ENCODE results near the gene GTF3C1. TPM values are rescaled to one million over a fixed set of nuclear protein-coding genes. Genes with fewer than 3 reads are reported as not detected.

GTF3C1 gene
- total and polyA plus RNA-seq, 2 donors (not counting 1 experiment from before 2014, with no cell fraction given): 31.2 to 49.6 TPM

GRCh38 chr16:27465483-27465879, 84.2 kb downstream of the GTF3C1 start:
- ChIA-PET POLR2A (no interaction called here), CTCF (no interaction called here)
- no peaks in the 10 kb centered on the region for H3K9me3 Mint-ChIP-seq (ENCODE audit: insufficient read depth)
- no peak for DNase-seq
- no peaks in the 10 kb centered on the region for H3K27me3 ChIP-seq (replicated peaks in 1 of 4; ENCODE audit: control extremely low read depth in 1 of 4, control insufficient read depth in 3 of 4, insufficient read depth in 4 of 4, low read length in 3 of 4)
- ATAC-seq (ENCODE audit: low read depth): no peak
- H3K4me1 ChIP-seq (ENCODE audit: control insufficient read depth in 2 of 2, insufficient read depth in 2 of 2, low read length in 2 of 2): no peaks in the 10 kb centered on the region
- H3K4me3 Mint-ChIP-seq: no peak overlapping the region
- H3K79me2 ChIP-seq (ENCODE audit: control insufficient read depth, insufficient read depth, low read length): no peaks in the 10 kb centered on the region
- intact Hi-C loops (cut with micrococcal nuclease): no loop called here
- no peak overlapping the region for H2AFZ ChIP-seq (ENCODE audit: insufficient read depth, low read depth, low read length, poor library complexity, severe bottlenecking)
- H3K9ac ChIP-seq (ENCODE audit: low read length): no peak overlapping the region
- H3K27ac ChIP-seq (ENCODE audit: low read length in 2 of 2): no peak overlapping the region
- H3K27me3 Mint-ChIP-seq: no peaks in the 10 kb centered on the region
- 97% methylated on average over 7 of the region's 8 CpGs for WGBS (ENCODE audit: insufficient coverage)
- no peak for TF ChIP-seq CTCF (IDR thresholded peaks at IDR 0.05)
- no peak for TF ChIP-seq EZH2 (IDR thresholded peaks at IDR 0.05; ENCODE audit: borderline replicate concordance, insufficient read depth, low read depth, low read length, poor library complexity, severe bottlenecking)
- H3K36me3 ChIP-seq (replicated peaks in 1 of 2; ENCODE audit: control extremely low read depth in 1 of 2, control insufficient read depth in 1 of 2, extremely low read depth in 1 of 2, insufficient read depth in 2 of 2, low read length in 1 of 2): peaks cover 0 to 70% of the 10 kb centered on the region in 2 experiments
- H3K4me2 ChIP-seq (replicated peaks; ENCODE audit: low read depth, low read length, poor library complexity, severe bottlenecking): no peak overlapping the region
- H4K20me1 ChIP-seq (ENCODE audit: control insufficient read depth, insufficient read depth, low read length, poor library complexity, severe bottlenecking): no peaks in the 10 kb centered on the region
- no peak overlapping the region for H3K4me3 ChIP-seq (ENCODE audit: control extremely low read depth in 1 of 5, extremely low read depth in 1 of 5, insufficient read depth in 1 of 5, low read depth in 2 of 5, low read length in 4 of 5)
- no peaks in the 10 kb centered on the region for H3K4me1 Mint-ChIP-seq
- H3K27ac Mint-ChIP-seq: no peak overlapping the region
- no peaks in the 10 kb centered on the region for H3K9me3 ChIP-seq (ENCODE audit: control extremely low read depth in 1 of 3, control insufficient read depth in 2 of 3, insufficient read depth in 1 of 3, low read length in 2 of 3)

- TF ChIP-seq CTCF (IDR thresholded peaks at IDR 0.05) (no peak), EZH2 (IDR thresholded peaks at IDR 0.05; ENCODE audit: borderline replicate concordance, insufficient read depth, low read depth, low read length, poor library complexity, severe bottlenecking) (no peak)
- intact Hi-C loops (cut with micrococcal nuclease): no loop called here
- ChIA-PET POLR2A (no interaction called here), CTCF (no interaction called here)
- H3K27ac Mint-ChIP-seq: no peak overlapping the region
- no peaks in the 10 kb centered on the region for H3K9me3 Mint-ChIP-seq (ENCODE audit: insufficient read depth)
- Histone ChIP-seq H3K36me3 (replicated peaks in 1 of 2; ENCODE audit: control extremely low read depth in 1 of 2, control insufficient read depth in 1 of 2, extremely low read depth in 1 of 2, insufficient read depth in 2 of 2, low read length in 1 of 2) (peaks cover 0 to 64% of the 10 kb centered on the region in 2 experiments), H2AFZ (ENCODE audit: insufficient read depth, low read depth, low read length, poor library complexity, severe bottlenecking) (no peak overlapping the region), H4K20me1 (ENCODE audit: control insufficient read depth, insufficient read depth, low read length, poor library complexity, severe bottlenecking) (no peaks in the 10 kb centered on the region), H3K27me3 (replicated peaks in 1 of 4; ENCODE audit: control extremely low read depth in 1 of 4, control insufficient read depth in 3 of 4, insufficient read depth in 4 of 4, low read length in 3 of 4) (no peaks in the 10 kb centered on the region), H3K4me2 (replicated peaks; ENCODE audit: low read depth, low read length, poor library complexity, severe bottlenecking) (no peak overlapping the region), H3K79me2 (ENCODE audit: control insufficient read depth, insufficient read depth, low read length) (no peaks in the 10 kb centered on the region), H3K9ac (ENCODE audit: low read length) (no peak overlapping the region), H3K27ac (ENCODE audit: low read length in 2 of 2) (no peak overlapping the region), H3K4me3 (ENCODE audit: control extremely low read depth in 1 of 5, extremely low read depth in 1 of 5, insufficient read depth in 1 of 5, low read depth in 2 of 5, low read length in 4 of 5) (no peak overlapping the region), H3K4me1 (ENCODE audit: control insufficient read depth in 2 of 2, insufficient read depth in 2 of 2, low read length in 2 of 2) (no peaks in the 10 kb centered on the region), H3K9me3 (ENCODE audit: control extremely low read depth in 1 of 3, control insufficient read depth in 2 of 3, insufficient read depth in 1 of 3, low read length in 2 of 3) (no peaks in the 10 kb centered on the region)
- no peak overlapping the region for H3K4me3 Mint-ChIP-seq
- H3K27me3 Mint-ChIP-seq: no peaks in the 10 kb centered on the region
- no peaks in the 10 kb centered on the region for H3K4me1 Mint-ChIP-seq
- no peak for DNase-seq
- no peak for ATAC-seq (ENCODE audit: low read depth)
- 98% methylated on average over 32 of the region's 33 CpGs for WGBS (ENCODE audit: insufficient coverage)
Observed at GRCh38 chr16:27464626-27465482, 84.9 kb downstream of the GTF3C1 start.
